Glomerular visceral epithelial cell (primary cell): ENCODE data around the gene ABCB7.
"Not testable (repeated sequence)": the region's sequence is repeated elsewhere in the genome, so short reads cannot be mapped to it uniquely, and the experiment has no call there.

ENCODE experiments used
- DNase-seq: peaks from one replicate; pipeline ENCODE4 v3.0.0-alpha.2; 2016; ENCODE audit errors: extremely low spot score

Gene ABCB7

GRCh38 chrX:75106772-75107171 is 49.3 kb downstream of the ABCB7 start:
- DNase-seq: no peak

DNA sequence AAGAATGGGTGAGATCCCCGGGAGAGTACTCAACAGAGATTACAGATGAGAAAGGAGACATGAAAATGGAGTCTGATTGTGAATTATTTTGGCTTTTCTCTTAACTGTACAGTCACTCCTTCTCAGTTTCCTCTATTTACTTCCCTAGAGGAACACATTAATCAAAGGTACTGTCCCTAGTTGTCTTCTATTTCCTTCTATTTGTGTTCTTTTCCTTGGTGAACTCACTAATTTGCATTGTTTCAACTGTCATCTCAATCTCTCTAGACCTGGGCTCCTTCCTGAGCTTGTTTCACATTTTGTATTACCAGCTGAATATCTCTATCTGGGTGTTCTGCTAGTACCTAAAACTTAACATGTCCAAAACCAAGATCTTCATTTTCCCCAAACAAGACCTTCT is 59.8 kb downstream of the ABCB7 start:
- no peak for DNase-seq

DNA sequence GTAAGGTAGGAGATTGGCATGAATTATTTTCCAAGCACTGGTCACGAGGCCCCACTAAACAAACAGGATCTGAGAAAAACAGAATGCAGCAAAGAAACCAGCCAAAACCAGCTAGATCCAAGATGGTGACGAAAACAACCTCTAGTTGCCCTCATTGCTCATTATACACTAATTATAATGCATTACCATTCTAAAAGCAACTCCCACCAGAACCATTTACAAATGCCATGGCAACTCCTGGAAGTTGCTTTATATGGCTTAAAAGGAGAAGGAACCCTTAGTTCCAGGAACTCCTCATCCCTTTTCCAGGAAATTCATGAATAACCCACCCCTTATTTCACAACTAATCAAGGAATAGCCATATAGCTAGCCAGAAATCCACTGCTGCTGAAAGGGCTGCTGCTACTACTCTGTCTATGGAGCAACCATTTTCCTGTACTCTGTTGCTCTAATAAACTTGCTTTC is 69.3 kb downstream of the ABCB7 start:
- DNase-seq: no peak

DNA sequence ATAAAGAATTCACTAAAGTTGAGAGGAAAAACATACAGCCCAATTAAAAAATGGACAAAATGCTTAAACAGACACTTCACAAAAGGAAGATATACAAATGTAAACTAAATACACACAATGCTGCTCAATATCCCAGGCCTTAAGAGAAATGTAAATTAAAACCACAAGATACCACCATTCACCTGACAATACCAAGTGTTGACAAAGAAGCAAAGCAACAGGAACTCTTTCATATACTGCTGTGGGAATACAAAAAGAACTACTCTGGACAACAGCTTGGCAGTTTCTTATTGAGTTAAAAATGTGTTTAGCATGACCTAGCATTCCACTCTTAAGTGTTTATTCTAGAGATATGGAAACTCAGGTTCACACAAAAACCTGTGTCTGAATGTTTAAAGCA is 71.3 kb downstream of the ABCB7 start:
- DNase-seq: no peak

- no peak for DNase-seq
These were observed 79.7 kb downstream of the ABCB7 start for GRCh38 chrX:75076429-75076828.

GRCh38 chrX:75074475-75074874 is 81.6 kb downstream of the ABCB7 start:
- DNase-seq: no peak

DNA sequence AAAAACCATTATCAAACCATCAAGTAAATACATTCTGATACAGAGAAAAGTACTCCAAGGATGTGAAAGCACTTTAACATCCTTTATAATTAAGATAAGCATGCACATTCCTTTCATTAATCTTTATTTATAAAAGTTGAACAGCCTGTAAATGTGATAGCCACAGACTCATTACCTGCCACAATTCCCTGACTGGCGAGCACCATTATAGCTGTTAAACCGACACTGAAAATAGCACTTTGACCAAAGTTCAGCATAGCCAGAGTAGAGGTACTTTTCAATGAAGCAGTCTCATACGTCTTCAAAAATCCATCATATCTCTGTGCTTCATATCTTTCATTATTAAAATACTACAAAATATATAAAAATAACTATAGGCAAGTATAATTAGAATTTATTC is 84.7 kb downstream of the ABCB7 start:
- no peak for DNase-seq

GRCh38 chrX:75067931-75068330 is 88.2 kb downstream of the ABCB7 start:
- no peak for DNase-seq

GRCh38 chrX:75061701-75062100 is 94.4 kb downstream of the ABCB7 start:
- no peak for DNase-seq

GRCh38 chrX:75051047-75051446 is 105.0 kb downstream of the ABCB7 start:
- DNase-seq: no peak

- no peak for DNase-seq
These were observed 110.7 kb downstream of the ABCB7 start for GRCh38 chrX:75045369-75045768.

DNA sequence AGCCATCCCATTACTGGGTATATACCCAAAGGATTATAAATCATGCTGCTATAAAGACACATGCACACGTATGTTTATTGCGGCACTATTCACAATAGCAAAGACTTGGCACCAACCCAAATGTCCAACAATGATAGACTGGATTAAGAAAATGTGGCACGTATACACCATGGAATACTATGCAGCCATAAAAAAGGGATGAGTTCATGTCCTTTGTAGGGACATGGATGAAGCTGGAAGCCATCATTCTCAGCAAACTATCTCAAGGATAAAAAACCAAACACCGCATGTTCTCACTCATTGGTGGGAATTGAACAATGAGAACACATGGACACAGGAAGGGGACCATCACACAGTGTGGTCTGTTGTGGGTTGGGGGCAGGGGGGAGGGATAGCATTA is 111.9 kb downstream of the ABCB7 start:
- DNase-seq: not testable (repeated sequence)

GRCh38 chrX:75038925-75039324 is 117.2 kb downstream of the ABCB7 start:
- DNase-seq: peak; percentile 4
